Astrocyte of the hippocampus (primary cell): Measurements from ENCODE around the gene DNAJC21.
"Not testable (repeated sequence)": the region's sequence is repeated elsewhere in the genome, so short reads cannot be mapped to it uniquely, and the experiment has no call there.

ENCODE experiments used
- DNase-seq: peaks from one replicate; pipeline ENCODE4 v3.0.0; 2011; ENCODE audit warnings: low read depth, low spot score

Gene DNAJC21

GRCh38 chr5:34923256-34923655, 6.1 kb upstream of the DNAJC21 start:
- not testable (repeated sequence) for DNase-seq

- peak; percentile 91 for DNase-seq
Observed at GRCh38 chr5:34923694-34924461, 5.5 kb upstream of the DNAJC21 start.

DNA sequence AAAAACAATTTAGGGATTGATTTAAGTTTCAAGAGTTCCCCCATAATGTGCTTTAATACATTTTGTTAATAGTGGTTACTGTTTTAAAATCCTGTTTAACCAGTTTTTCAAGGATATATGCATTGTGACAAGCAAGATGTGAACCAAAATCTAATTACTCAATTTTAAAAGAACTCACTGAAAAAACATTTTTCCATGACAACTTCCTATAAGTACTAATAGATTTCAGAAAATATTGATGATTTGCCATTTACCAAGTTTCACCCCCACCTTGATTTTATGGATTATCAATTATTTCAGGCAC, 4.9 kb upstream of the DNAJC21 start:
- no peak for DNase-seq

- DNase-seq, result no peak
Observed at GRCh38 chr5:34926318-34926888, 3.0 kb upstream of the DNAJC21 start.

- DNase-seq, result no peak
Observed at GRCh38 chr5:34927785-34928184, 1.6 kb upstream of the DNAJC21 start.

- no peak for DNase-seq
Observed at GRCh38 chr5:34928267-34928666, 1.1 kb upstream of the DNAJC21 start.

DNA sequence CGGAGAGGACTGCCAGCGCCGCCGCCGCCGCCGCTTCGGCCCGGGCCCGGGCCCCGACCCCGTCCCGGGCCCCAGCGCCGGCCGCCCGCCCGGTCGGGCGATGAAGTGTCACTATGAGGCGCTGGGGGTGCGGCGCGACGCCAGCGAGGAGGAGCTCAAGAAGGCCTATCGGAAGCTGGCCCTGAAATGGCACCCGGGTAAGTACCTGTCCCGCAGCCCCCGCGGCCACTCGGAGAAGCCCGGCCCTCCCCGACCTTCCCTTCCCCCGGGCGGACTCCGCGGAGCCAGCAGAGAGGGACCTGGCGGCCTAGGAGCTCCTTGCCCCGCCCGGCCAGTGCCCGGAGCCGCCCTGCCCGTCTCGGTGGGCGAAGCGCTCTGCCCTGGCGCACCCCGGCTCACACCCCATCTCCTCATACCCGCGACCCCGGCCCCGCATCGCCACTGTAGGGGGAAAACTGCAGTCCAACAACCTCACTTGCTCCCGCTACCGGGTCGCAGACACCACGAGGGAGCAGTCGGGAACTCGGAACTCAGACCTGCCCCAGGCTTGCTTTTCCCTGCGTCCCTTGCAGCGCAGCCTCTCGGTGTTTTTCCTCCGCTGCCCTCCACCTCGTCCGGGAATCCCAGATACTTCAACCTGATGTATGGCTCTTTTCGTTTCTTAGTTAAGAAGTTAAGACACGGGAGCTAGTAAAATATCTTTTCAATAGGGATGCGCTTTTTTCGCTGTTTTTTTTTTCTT, 532 bp downstream of the DNAJC21 start:
- DNase-seq, result peak; percentile 92

- no peak for DNase-seq
Observed at GRCh38 chr5:34930462-34930844, 1.1 kb downstream of the DNAJC21 start.

GRCh38 chr5:34930870-34931269, 1.5 kb downstream of the DNAJC21 start:
- no peak for DNase-seq

DNA sequence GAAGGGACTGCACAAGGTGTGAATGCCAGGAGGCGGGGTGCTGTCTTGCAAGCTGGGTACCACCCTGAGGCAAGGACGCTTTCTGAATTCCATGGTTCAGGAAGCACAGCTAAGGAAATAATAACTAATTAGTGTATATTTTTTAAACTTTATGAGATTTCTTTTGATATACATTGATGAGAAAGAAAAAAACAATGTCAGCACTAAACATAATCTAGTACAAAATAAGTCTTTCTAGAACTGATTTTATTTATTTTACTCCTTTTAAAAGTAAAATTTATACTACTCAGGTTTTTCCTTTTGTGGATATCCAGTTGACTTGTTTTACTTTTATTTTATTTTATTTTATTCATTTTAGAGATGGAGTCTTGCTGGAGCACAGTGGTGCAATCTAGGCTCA, 3.6 kb downstream of the DNAJC21 start:
- no peak for DNase-seq

DNA sequence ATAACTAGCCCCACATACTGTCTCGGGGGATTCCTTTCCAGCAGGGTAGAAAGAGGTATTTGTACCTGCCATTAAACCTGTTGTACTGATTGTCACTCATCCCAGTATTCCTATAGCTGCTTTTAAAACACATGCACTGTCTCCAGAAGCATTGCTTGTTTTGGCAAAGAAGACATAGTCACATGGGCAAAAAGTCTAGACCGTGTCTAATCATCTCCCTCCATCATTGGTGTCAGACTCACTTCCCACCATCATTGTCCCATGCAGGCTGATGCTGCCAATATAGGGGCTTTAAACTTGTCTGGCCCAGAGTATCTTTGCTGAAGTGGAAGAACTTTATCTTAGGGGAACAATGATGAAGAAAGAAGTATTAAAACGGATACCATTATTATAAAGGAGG, 12.6 kb downstream of the DNAJC21 start:
- DNase-seq, result no peak

DNA sequence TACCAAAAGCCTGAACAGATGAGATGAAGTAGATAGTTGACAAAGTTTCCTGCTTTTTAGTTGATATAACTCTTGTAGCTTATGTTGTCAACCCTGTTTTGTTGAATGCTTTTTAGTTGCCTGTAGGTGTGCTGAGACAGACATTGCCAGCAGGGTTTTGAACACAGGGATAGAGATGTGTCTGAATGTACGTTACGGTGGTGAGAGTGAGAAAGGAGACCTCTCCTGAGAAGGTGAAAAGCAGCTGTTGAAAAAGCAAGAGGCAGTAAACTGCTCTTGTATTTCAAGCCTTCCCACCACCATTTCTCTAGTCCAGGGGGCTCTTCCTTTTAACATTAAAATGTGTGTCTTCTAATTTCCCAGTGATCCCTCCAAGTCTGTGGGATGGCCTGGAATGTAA, 14.7 kb downstream of the DNAJC21 start:
- no peak for DNase-seq

- DNase-seq, result no peak
Observed at GRCh38 chr5:34944460-34945047, 15.2 kb downstream of the DNAJC21 start.

GRCh38 chr5:34957321-34957720, 28.0 kb downstream of the DNAJC21 start:
- peak; percentile 24 for DNase-seq

DNA sequence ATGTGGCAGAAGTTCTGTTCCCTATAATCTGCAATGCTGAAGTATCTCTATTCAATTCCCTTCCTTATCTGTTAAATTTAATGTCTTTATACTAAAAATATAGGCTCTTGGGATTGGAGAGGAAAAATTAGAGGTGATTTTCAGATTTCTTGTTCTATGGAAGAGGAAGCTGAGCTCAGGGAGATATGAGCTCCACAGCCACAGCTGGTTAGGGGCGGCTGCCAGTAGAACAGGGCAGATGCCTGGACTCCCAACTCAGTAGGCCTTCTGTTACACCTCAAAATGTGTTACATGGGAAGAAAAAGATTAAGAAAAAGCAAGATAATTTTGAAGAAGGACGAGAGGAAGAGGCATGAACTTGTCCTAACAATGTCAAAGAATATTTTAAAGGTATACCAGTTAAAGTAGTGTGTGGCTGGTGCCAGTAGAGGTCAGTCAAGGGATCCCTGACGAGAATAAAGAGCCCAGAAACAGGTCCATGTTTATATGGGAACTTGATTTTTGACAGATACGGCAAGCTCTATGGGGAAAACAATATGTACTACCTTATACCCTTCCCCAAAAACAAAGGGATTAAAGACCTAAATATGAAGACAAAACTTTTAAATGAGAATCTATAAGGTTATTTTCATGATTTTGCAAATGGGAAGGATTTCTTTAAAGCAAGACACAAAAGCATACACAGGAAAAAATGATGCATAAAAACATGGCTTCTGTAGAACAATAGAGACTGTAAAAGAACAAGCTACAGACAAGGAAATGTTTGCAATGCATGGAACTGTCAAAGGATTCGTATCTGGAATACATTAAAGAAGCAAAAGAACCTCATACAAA, 28.7 kb downstream of the DNAJC21 start:
- peak; percentile 56 for DNase-seq

DNA sequence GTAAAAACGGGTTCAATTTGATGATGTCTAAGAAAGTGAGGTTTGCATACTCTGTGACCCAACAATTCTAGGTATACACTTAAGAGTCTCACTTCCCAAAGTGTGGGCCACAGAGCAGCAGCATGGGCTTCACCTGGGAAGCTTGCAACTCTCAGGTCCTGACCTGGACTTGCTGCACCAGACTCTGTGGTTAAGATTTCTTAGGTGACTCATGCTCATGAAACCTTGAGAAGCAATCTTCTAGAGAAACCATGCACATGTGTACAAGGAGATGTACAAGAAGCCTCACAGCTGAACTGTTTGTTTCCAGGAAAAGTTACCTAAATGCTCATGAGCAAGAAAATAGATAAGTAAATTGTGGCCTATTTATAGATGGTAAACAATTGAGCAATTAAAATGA, 30.0 kb downstream of the DNAJC21 start:
- DNase-seq, result peak; percentile 35

DNA sequence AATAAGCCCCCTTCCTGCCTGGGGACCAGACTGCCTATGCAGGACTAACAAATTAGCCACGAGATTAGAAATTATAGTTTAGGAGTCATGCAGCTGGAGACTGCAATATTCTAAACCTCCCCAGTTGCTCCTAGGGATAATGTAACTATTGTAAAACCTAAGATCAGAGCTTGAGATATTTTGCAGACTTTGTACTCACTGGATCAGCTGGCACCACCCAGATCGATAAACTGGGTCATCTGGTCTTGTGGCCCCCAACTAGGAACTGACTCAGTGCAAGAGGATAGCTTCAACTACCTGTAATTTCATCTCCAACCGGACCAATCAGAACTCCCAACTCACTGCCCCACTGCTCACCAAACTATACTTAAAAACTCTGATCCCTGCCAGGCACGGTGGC, 38.2 kb downstream of the DNAJC21 start:
- DNase-seq, result no peak

DNA sequence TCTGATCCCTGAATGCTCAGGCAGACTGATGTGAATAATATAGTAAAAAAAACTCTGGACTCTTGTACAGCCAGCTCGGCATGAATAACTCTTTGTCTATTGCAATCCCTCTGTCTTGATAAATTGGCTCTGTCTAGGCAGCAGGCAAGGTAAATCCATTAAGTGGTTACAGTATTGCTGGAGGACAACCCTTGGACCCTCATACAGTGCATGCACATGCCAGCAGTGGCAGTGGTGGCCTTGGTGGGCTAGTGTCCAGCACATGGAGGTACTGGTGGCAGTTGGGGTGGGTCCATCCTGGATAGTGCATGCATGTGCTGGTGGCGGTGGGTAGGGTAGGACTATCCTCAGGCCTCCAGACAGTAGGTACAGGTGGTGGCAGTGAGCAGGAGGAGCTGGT, 38.9 kb downstream of the DNAJC21 start:
- no peak for DNase-seq

DNA sequence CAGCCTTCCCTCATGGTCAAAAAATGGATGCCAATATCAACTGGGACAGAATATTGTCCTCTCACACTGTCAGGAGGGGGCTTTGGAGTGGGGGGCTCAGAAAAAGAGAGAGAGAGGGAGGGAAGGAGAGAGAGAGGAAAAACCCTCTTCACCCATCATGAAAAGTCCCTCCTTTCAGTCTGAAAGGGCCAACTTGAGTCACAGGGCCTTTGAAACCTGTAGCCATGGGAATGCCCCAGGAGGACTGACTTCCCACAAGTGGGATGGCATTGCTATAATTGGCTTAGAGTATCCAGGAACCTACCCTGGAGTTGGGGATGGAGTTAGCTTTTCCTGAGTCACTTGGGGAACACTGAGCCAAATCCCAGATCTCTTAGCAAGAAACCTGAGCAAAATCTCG, 41.2 kb downstream of the DNAJC21 start:
- DNase-seq, result no peak

- not testable (repeated sequence) for DNase-seq
Observed at GRCh38 chr5:34971655-34972054, 42.3 kb downstream of the DNAJC21 start.

DNA sequence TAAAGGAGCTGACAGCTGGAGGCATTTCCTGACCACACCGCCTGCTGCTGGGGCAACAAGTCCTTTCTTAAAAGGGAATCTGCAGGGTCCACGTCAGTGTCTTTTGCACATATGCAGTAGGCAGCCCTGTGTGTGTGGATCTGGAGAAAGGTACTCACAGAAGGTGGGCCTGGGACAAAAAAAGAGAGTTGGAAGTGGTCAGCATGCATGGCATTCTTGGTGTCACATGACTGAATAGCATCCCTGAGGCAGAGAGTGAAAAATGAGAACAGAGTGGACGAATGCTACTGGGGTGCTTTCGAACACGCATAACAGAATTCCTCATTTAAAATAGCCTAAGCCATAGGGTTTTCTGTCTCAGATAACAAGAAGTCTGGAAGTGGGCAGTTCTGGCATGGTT, 47.0 kb downstream of the DNAJC21 start:
- peak; percentile 19 for DNase-seq
